ENCODE data around the gene SYAP1.
"Not testable (repeated sequence)": the region's sequence is repeated elsewhere in the genome, so short reads cannot be mapped to it uniquely, and the experiment has no call there.

SYAP1 gene

GRCh38 chrX:16718824-16719333, 533 bp upstream of the SYAP1 start:
- peak overlapping the region; percentile 75 for H3K27ac ChIP-seq
- no peak for DNase-seq (ENCODE audit: low read depth, low spot score)

- no peak overlapping the region for H3K27ac ChIP-seq
- no peak for DNase-seq (ENCODE audit: low read depth, low spot score)
These were observed 3.1 kb downstream of the SYAP1 start for GRCh38 chrX:16722481-16722880.

GRCh38 chrX:16725072-16725471, 5.7 kb downstream of the SYAP1 start:
- H3K27ac ChIP-seq: no peak overlapping the region
- no peak for DNase-seq (ENCODE audit: low read depth, low spot score)

GRCh38 chrX:16726347-16726988, 7.1 kb downstream of the SYAP1 start:
- H3K27ac ChIP-seq; DNase-seq (ENCODE audit: low read depth, low spot score): not testable (repeated sequence)

GRCh38 chrX:16727637-16728036, 8.2 kb downstream of the SYAP1 start:
- no peak overlapping the region for H3K27ac ChIP-seq
- DNase-seq (ENCODE audit: low read depth, low spot score): no peak

- H3K27ac ChIP-seq: no peak overlapping the region
- no peak for DNase-seq (ENCODE audit: low read depth, low spot score)
These were observed 11.0 kb downstream of the SYAP1 start for GRCh38 chrX:16730450-16730849.

GRCh38 chrX:16733013-16733412, 13.6 kb downstream of the SYAP1 start:
- DNase-seq (ENCODE audit: low read depth, low spot score): no peak

GRCh38 chrX:16737024-16737423, 17.6 kb downstream of the SYAP1 start:
- no peak overlapping the region for H3K27ac ChIP-seq
- no peak for DNase-seq (ENCODE audit: low read depth, low spot score)

More at GRCh38 chrX:16733013-16733412, 13.6 kb downstream of the SYAP1 start:
- H3K27ac ChIP-seq: no peak overlapping the region

- H3K27ac ChIP-seq: no peak overlapping the region
- DNase-seq (ENCODE audit: low read depth, low spot score): no peak
These were observed 20.2 kb downstream of the SYAP1 start for GRCh38 chrX:16739574-16739973.

- peak; percentile 10 for DNase-seq (ENCODE audit: low read depth, low spot score)
- peak overlapping the region; percentile 34 for H3K27ac ChIP-seq
These were observed 24.4 kb downstream of the SYAP1 start for GRCh38 chrX:16743604-16744325.

- DNase-seq (ENCODE audit: low read depth, low spot score): no peak
- no peak overlapping the region for H3K27ac ChIP-seq
These were observed 25.7 kb downstream of the SYAP1 start for GRCh38 chrX:16745102-16745501.

- H3K27ac ChIP-seq: no peak overlapping the region
- DNase-seq (ENCODE audit: low read depth, low spot score): no peak
These were observed 26.2 kb downstream of the SYAP1 start for GRCh38 chrX:16745659-16746058.

GRCh38 chrX:16748425-16748824, 29.0 kb downstream of the SYAP1 start:
- no peak overlapping the region for H3K27ac ChIP-seq
- no peak for DNase-seq (ENCODE audit: low read depth, low spot score)

GRCh38 chrX:16750136-16750535, 30.7 kb downstream of the SYAP1 start:
- DNase-seq (ENCODE audit: low read depth, low spot score): no peak
- no peak overlapping the region for H3K27ac ChIP-seq

GRCh38 chrX:16754019-16754418, 34.6 kb downstream of the SYAP1 start:
- H3K27ac ChIP-seq: no peak overlapping the region
- DNase-seq (ENCODE audit: low read depth, low spot score): no peak

GRCh38 chrX:16756724-16757123, 37.3 kb downstream of the SYAP1 start:
- DNase-seq (ENCODE audit: low read depth, low spot score): no peak
- no peak overlapping the region for H3K27ac ChIP-seq

- not testable (repeated sequence) for H3K27ac ChIP-seq; DNase-seq (ENCODE audit: low read depth, low spot score)
These were observed 42.1 kb downstream of the SYAP1 start for GRCh38 chrX:16761500-16761899.

GRCh38 chrX:16762579-16762978, 43.2 kb downstream of the SYAP1 start:
- H3K27ac ChIP-seq: no peak overlapping the region
- DNase-seq (ENCODE audit: low read depth, low spot score): no peak

GRCh38 chrX:16765594-16765993, 46.2 kb downstream of the SYAP1 start:
- no peak overlapping the region for H3K27ac ChIP-seq
- no peak for DNase-seq (ENCODE audit: low read depth, low spot score)

GRCh38 chrX:16770970-16771482, 51.6 kb downstream of the SYAP1 start:
- no peak for DNase-seq (ENCODE audit: low read depth, low spot score)
- H3K27ac ChIP-seq: peak overlapping the region; percentile 56
